K562 (cell line): Measurements from ENCODE around the gene HMGB2. TPM values are rescaled to one million over a fixed set of nuclear protein-coding genes. Genes with fewer than 3 reads are reported as not detected.
A peak's percentile ranks its signal among the peaks of the same experiment; 100 is the strongest.

Source experiments
- BCOR ChIP-seq: fragments of 450-650 bp; IDR thresholded peaks from 2 replicates; pipeline ENCODE4 v1.6.1; 2016
- BRD9 ChIP-seq: fragments of 450-650 bp; IDR thresholded peaks from 2 replicates; pipeline ENCODE4 v1.6.1; 2018; ENCODE audit warnings: low read depth; ENCODE audit not compliant: partially characterized antibody
- EP300 ChIP-seq: IDR thresholded peaks from 2 replicates; pipeline ENCODE4 v1.6.1; 2012; ENCODE audit warnings: low read length, improper control_type of control experiment
- FOXK2 ChIP-seq, 2 experiments: fragments of 450-650 bp; IDR thresholded peaks in 1 of 2; conservative IDR thresholded peaks in 1 of 2; 2 replicates each; pipeline ENCODE4 v1.6.1; 2016; ENCODE audit warnings: low read depth in 2 of 2, mild to moderate bottlenecking in 1 of 2
- GABPB1 ChIP-seq: sonication (generic); formaldehyde crosslinking; IDR thresholded peaks from 2 replicates; pipeline ENCODE4 v1.8.0; 2022; ENCODE audit warnings: mild to moderate bottlenecking, missing genetic modification reagents
- GATAD2B ChIP-seq: fragments of 450-650 bp; IDR thresholded peaks from 2 replicates; pipeline ENCODE4 v1.6.1; 2017; ENCODE audit warnings: mild to moderate bottlenecking, borderline replicate concordance
- GTF2E2 ChIP-seq: fragments of 200-800 bp; sonication (Bioruptor generic); IDR thresholded peaks from 2 replicates; pipeline ENCODE4 v1.6.1; 2016; ENCODE audit warnings: missing genetic modification characterization, missing compliant biosample characterization
- HCFC1 ChIP-seq: IDR thresholded peaks from 2 replicates; pipeline ENCODE4 v1.6.1; 2012; ENCODE audit warnings: low read depth, low read length, improper control_type of control experiment
- HLTF ChIP-seq: fragments of 450-650 bp; IDR thresholded peaks from 2 replicates; pipeline ENCODE4 v1.6.1; 2016
- JUN ChIP-seq, 2 experiments: sonication (generic) in 1 of 2; formaldehyde crosslinking in 1 of 2; IDR thresholded peaks; 2 replicates each; pipeline versions ENCODE4 v1.6.1 to v1.8.0; 2012 to 2022; ENCODE audit warnings: borderline replicate concordance in 2 of 2, mild to moderate bottlenecking in 2 of 2, improper control_type of control experiment in 1 of 2, low read depth in 1 of 2, low read length in 1 of 2, missing genetic modification reagents in 1 of 2
- KDM5B ChIP-seq: fragments of 200-600 bp; sonication (generic); IDR thresholded peaks from 2 replicates; pipeline ENCODE4 v1.6.1; 2012; ENCODE audit warnings: low read depth, mild to moderate bottlenecking, moderate library complexity, low read length, control low read depth, inconsistent platforms; ENCODE audit not compliant: insufficient replicate concordance
- L3MBTL2 ChIP-seq: fragments of 450-650 bp; IDR thresholded peaks from 2 replicates; pipeline ENCODE4 v1.6.1; 2016; ENCODE audit warnings: mild to moderate bottlenecking, moderate library complexity
- PHF8 ChIP-seq: fragments of 200-600 bp; sonication (generic); IDR thresholded peaks from 2 replicates; pipeline ENCODE4 v1.6.1; 2012; ENCODE audit warnings: mixed run types, mild to moderate bottlenecking, inconsistent platforms, low read length, moderate library complexity, borderline replicate concordance
- POLR2B ChIP-seq: fragments of 450-650 bp; IDR thresholded peaks from 2 replicates; pipeline ENCODE4 v1.6.1; 2018; ENCODE audit warnings: low read depth; ENCODE audit not compliant: partially characterized antibody
- PPARD ChIP-seq: fragments of 250-450 bp; sonication (Bioruptor Pico); IDR thresholded peaks from 2 replicates; pipeline ENCODE4 v1.8.0; 2022; ENCODE audit warnings: inconsistent platforms, mild to moderate bottlenecking, moderate library complexity
- RB1 ChIP-seq: fragments of 450-650 bp; IDR thresholded peaks from 2 replicates; pipeline ENCODE4 v1.6.1; 2017; ENCODE audit warnings: low read depth, mild to moderate bottlenecking
- RBM34 ChIP-seq: fragments of 200-400 bp; formaldehyde crosslinking; IDR thresholded peaks from 2 replicates; pipeline ENCODE4 v1.6.1; 2018; ENCODE audit warnings: low read length, borderline replicate concordance; ENCODE audit not compliant: insufficient read depth
- RBM39 ChIP-seq: fragments of 200-400 bp; formaldehyde crosslinking; optimal IDR thresholded peaks from 2 replicates; pipeline ENCODE3; 2018; ENCODE audit warnings: low read depth, low read length
- TAF1 ChIP-seq: IDR thresholded peaks from 2 replicates; pipeline ENCODE4 v1.6.1; 2011; ENCODE audit warnings: mild to moderate bottlenecking, low read length, moderate library complexity; ENCODE audit not compliant: insufficient read depth, control insufficient read depth, severe bottlenecking; ENCODE audit errors: extremely low read depth
- TAF7 ChIP-seq: fragments of 450-650 bp; IDR thresholded peaks from 2 replicates; pipeline ENCODE4 v1.6.1; 2016; ENCODE audit warnings: missing genetic modification characterization, missing compliant biosample characterization
- UBTF ChIP-seq, 2 experiments: IDR thresholded peaks; 2 replicates each; pipeline ENCODE4 v1.6.1; 2012; ENCODE audit warnings: improper control_type of control experiment in 2 of 2, low read depth in 2 of 2, low read length in 2 of 2, borderline replicate concordance in 1 of 2
- VEZF1 ChIP-seq: fragments of 200-800 bp; sonication (Bioruptor generic); IDR thresholded peaks from 2 replicates; pipeline ENCODE4 v1.6.1; 2017; ENCODE audit warnings: missing genetic modification characterization, missing compliant biosample characterization
- ZBTB7A ChIP-seq: IDR thresholded peaks from 2 replicates; pipeline ENCODE4 v1.6.1; 2011; ENCODE audit warnings: low read depth, mild to moderate bottlenecking, low read length, moderate library complexity, borderline replicate concordance; ENCODE audit not compliant: control insufficient read depth
- ZNF695 ChIP-seq: fragments of 450-650 bp; formaldehyde crosslinking; IDR thresholded peaks from 2 replicates; pipeline ENCODE4 v1.4.0; 2020; ENCODE audit warnings: mild to moderate bottlenecking, moderate library complexity
- polyA plus RNA-seq, 8 experiments: library from polyadenylated mRNA; depleted of rRNA in 4 of 8; stranded (reverse) in 5 of 8; unstranded in 3 of 8; fragments of >200 nt; fragmentation: Nextera tagmentation in 2 of 8; fragmentation: Illumina TruSeq in 1 of 8; extraction: Ambion mirVana in 2 of 8; extraction: Trizol in 1 of 8; gene quantifications; 2 replicates each; pipeline versions ENCODE4 v1.2.1 to v1.2.3, GENCODE V29; 2011 to 2014; ENCODE audit warnings: inconsistent platforms in 1 of 8, missing spikeins in 1 of 8
- total RNA-seq, 7 experiments: library from RNA; depleted of rRNA in 6 of 7; stranded (reverse); fragments of >200 nt in 6 of 7; fragmentation: Illumina TruSeq in 2 of 7; extraction: Trizol in 2 of 7; gene quantifications; 2 replicates each; pipeline versions ENCODE4 v1.2.1 to v1.2.3, GENCODE V29; 2011 to 2021; ENCODE audit warnings: low replicate concordance in 1 of 7

The HMGB2 gene
- total and polyA plus RNA-seq, 9 of the 15 experiments (the other 6 are each of a cell fraction or from before 2014, with no cell fraction given): 309 to 822 (median 626) TPM

GRCh38 chr4:173334891-173335752 is 964 bp upstream of the HMGB2 start (continued):
- TF ChIP-seq BRD9 (peak; percentile 47), GTF2E2 (0 out of 2 replicates have a peak, but pooled peaks have one; percentile 41), PHF8 (peak; percentile 86), HCFC1 (peak; percentile 60), UBTF (IDR thresholded peaks at IDR 0.05; ENCODE audit: borderline replicate concordance in 1 of 2, low read depth in 2 of 2, low read length in 2 of 2) (no peak), TAF1 (peak; percentile 83), RB1 (peak; percentile 25; the same call in 1 of the 2 replicates), ZBTB7A (peak; percentile 85; the same call in 1 of the 2 replicates), JUN (IDR thresholded peaks at IDR 0.05; ENCODE audit: borderline replicate concordance, low read depth, low read length) (0 out of 2 replicates have a peak, but pooled peaks have one; percentile 30), JUN (CRISPR knock-in tag; IDR thresholded peaks at IDR 0.05; ENCODE audit: borderline replicate concordance) (no peak), RBM34 (no peak), RBM39 (peak; percentile 52), EP300 (peak; percentile 46), POLR2B (peak; percentile 87), GABPB1 (CRISPR knock-in tag) (peak; percentile 28), BCOR (no peak), ZNF695 (CRISPR knock-in tag) (no peak), FOXK2 (conservative IDR thresholded peaks at IDR 0.05 in 1 of 2, IDR thresholded peaks at IDR 0.05 in 1 of 2; ENCODE audit: low read depth in 2 of 2) (peak; percentile 98 to 99), L3MBTL2 (peak; percentile 52), TAF7 (peak; percentile 76), GATAD2B (peak; percentile 57; the same call in 1 of the 2 replicates), VEZF1 (CRISPR knock-in tag) (peak; percentile 83), PPARD (CRISPR knock-in tag) (no peak), KDM5B (peak; percentile 90), HLTF (0 out of 2 replicates have a peak, but pooled peaks have one; percentile 18)
